SK-N-SH (cell line): ENCODE data around the gene AMIGO2.

Source experiments
- CTCF ChIP-seq: fragments of 200-600 bp; sonication (generic); IDR thresholded peaks from 2 replicates; pipeline ENCODE4 v1.6.1; 2017; ENCODE audit warnings: antibody characterized with exemption, mild to moderate bottlenecking, moderate library complexity
- EP300 ChIP-seq, 2 experiments: IDR thresholded peaks; 2 replicates each; pipeline versions ENCODE4 v1.4.0 to v1.6.1; 2012; ENCODE audit warnings: borderline replicate concordance in 1 of 2, low read depth in 1 of 2, low read length in 1 of 2
- PBX3 ChIP-seq: IDR thresholded peaks from 2 replicates; pipeline ENCODE4; 2012
- POLR2AphosphoS5 ChIP-seq: IDR thresholded peaks from 2 replicates; pipeline ENCODE4 v1.6.1; 2012; ENCODE audit warnings: low read depth, low read length
- RCOR1 ChIP-seq: fragments of 150-350 bp; IDR thresholded peaks from 2 replicates; pipeline ENCODE4 v1.6.1; 2017; ENCODE audit warnings: antibody characterized with exemption, low read length
- SMC3 ChIP-seq: IDR thresholded peaks from 2 replicates; pipeline ENCODE4 v1.6.1; 2012; ENCODE audit warnings: low read depth, low read length, improper control_type of control experiment

GRCh38 chr12:47094804-47095203 is 15.0 kb upstream of the AMIGO2 start:
- no peak for TF ChIP-seq CTCF
- TF ChIP-seq PBX3 = no peak
- no peak for TF ChIP-seq RCOR1
- TF ChIP-seq SMC3 = no peak
- no peak for TF ChIP-seq POLR2AphosphoS5
- no peak for TF ChIP-seq EP300 (IDR thresholded peaks at IDR 0.05; ENCODE audit: borderline replicate concordance in 1 of 2, low read depth in 1 of 2, low read length in 1 of 2)
